ENCODE results near the gene LMBR1L. TPM values are rescaled to one million over a fixed set of nuclear protein-coding genes. Genes with fewer than 3 reads are reported as not detected.

Gene LMBR1L
- total and polyA plus RNA-seq, 10 of the 15 experiments (the other 5 are each of a cell fraction or from before 2014, with no cell fraction given), result 2.1 to 42.6 (median 20.0) TPM

GRCh38 chr12:49110464-49111155 lies at the start of gene LMBR1L (continued):
- peak; percentile 66 for TF ChIP-seq CEBPZ (IDR thresholded peaks at IDR 0.05; ENCODE audit: low read depth, low read length)
- no peak for TF ChIP-seq HDAC2 (IDR thresholded peaks at IDR 0.05)
- TF ChIP-seq NKRF (conservative IDR thresholded peaks at IDR 0.05), result peak; percentile 88
- peak; percentile 87 for TF ChIP-seq YY1 (IDR thresholded peaks at IDR 0.05; ENCODE audit: low read depth, low read length)
- TF ChIP-seq SUZ12 (IDR thresholded peaks at IDR 0.05; ENCODE audit: unreplicated experiment), result no peak
- TF ChIP-seq NR2C2 (IDR thresholded peaks at IDR 0.05; ENCODE audit: borderline replicate concordance, control insufficient read depth, insufficient read length, low read depth), result no peak
- no peak for TF ChIP-seq CHD1 (IDR thresholded peaks at IDR 0.05; ENCODE audit: low read depth, low read length)
- TF ChIP-seq NR2C1 (IDR thresholded peaks at IDR 0.05), result no peak
- TF ChIP-seq BCLAF1 (IDR thresholded peaks at IDR 0.05), result no peak
- no peak for TF ChIP-seq YBX1 (IDR thresholded peaks at IDR 0.05)
- no peak for TF ChIP-seq SREBF2 (IDR thresholded peaks at IDR 0.05; ENCODE audit: low read length)
- TF ChIP-seq PAX5 (IDR thresholded peaks at IDR 0.05; ENCODE audit: borderline replicate concordance, low read depth, low read length), result 0 out of 2 replicates have a peak, but pooled peaks have one; percentile 9
- TF ChIP-seq KAT2A (conservative IDR thresholded peaks at IDR 0.05; ENCODE audit: control insufficient read depth, low read depth, low read length), result no peak
- no peak for TF ChIP-seq STAT1 (conservative IDR thresholded peaks at IDR 0.05)
- TF ChIP-seq BCL3 (IDR thresholded peaks at IDR 0.05; ENCODE audit: borderline replicate concordance, insufficient read depth, low read depth, low read length, poor library complexity, severe bottlenecking), result no peak
- no peak for TF ChIP-seq WRNIP1 (IDR thresholded peaks at IDR 0.05; ENCODE audit: borderline replicate concordance, low read depth, low read length)
- no peak for TF ChIP-seq BCL11A (IDR thresholded peaks at IDR 0.05; ENCODE audit: low read depth, low read length)
- TF ChIP-seq TCF7 (IDR thresholded peaks at IDR 0.05; ENCODE audit: borderline replicate concordance), result no peak
- peak; percentile 30 to 41; a peak in 1 of 4 replicates for TF ChIP-seq SRF (IDR thresholded peaks at IDR 0.05; ENCODE audit: low read depth in 2 of 2, low read length in 2 of 2)

Data from GM12878 (cell line).